ENCODE results near the gene BTBD19.

- TF ChIP-seq POLR2A (IDR thresholded peaks at IDR 0.05; ENCODE audit: low read depth, low read length) (no peak), POLR2AphosphoS5 (IDR thresholded peaks at IDR 0.05; ENCODE audit: low read depth, low read length) (no peak), TAF1 (IDR thresholded peaks at IDR 0.05; ENCODE audit: low read depth, low read length) (no peak), PAX5 (IDR thresholded peaks at IDR 0.05; ENCODE audit: insufficient read depth, low read length, severe bottlenecking) (no peak)
Measured at GRCh38 chr1:44862829-44863401, 54.6 kb downstream of the BTBD19 start.

All from GM12891 (cell line).